Testis (tissue), 2 donors: ENCODE data around the gene PRR16.

ENCODE experiments used
- POLR2A ChIP-seq: fragments of 450-650 bp; IDR thresholded peaks from one replicate; pipeline ENCODE4 v1.6.1; 2017; ENCODE audit warnings: antibody characterized with exemption, mild to moderate bottlenecking, moderate library complexity
- TF ChIP-seq, protein P1 (sequence below), 3 experiments: fragments of 450-650 bp in 2 of 3; fragments of 200-600 bp in 1 of 3; sonication (generic) in 1 of 3; IDR thresholded peaks; one replicate each; pipeline ENCODE4 v1.5.1; 2016 to 2019; ENCODE audit warnings: antibody characterized with exemption in 3 of 3, mild to moderate bottlenecking in 2 of 3, moderate library complexity in 1 of 3

DNA sequence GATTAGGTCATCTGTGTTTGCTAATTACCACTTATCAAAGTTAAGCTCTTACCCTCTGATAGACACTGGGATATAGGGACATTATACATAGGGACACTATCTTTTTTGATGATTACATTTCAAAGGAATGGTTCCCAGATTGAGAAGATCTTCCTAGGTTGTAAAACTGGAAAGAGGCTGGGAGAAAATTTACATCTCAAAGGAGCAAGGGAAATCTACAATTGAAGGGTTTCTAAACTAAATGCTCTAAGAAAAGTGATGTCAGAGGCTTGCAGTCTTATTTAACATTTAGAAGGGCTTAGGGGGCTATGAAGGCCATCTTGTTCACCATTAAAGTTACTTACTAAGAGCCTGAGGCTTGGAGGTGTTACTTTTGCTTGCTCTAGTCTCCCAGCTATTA, 242.8 kb downstream of the PRR16 start:
- TF ChIP-seq, protein P1, sequence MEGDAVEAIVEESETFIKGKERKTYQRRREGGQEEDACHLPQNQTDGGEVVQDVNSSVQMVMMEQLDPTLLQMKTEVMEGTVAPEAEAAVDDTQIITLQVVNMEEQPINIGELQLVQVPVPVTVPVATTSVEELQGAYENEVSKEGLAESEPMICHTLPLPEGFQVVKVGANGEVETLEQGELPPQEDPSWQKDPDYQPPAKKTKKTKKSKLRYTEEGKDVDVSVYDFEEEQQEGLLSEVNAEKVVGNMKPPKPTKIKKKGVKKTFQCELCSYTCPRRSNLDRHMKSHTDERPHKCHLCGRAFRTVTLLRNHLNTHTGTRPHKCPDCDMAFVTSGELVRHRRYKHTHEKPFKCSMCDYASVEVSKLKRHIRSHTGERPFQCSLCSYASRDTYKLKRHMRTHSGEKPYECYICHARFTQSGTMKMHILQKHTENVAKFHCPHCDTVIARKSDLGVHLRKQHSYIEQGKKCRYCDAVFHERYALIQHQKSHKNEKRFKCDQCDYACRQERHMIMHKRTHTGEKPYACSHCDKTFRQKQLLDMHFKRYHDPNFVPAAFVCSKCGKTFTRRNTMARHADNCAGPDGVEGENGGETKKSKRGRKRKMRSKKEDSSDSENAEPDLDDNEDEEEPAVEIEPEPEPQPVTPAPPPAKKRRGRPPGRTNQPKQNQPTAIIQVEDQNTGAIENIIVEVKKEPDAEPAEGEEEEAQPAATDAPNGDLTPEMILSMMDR (IDR thresholded peaks at IDR 0.05): no peak
- no peak for TF ChIP-seq POLR2A
